IMR-90 (cell line): ENCODE results near the gene CNST.

ENCODE experiments used
- BHLHE40 ChIP-seq: fragments of 150-350 bp; IDR thresholded peaks from 2 replicates; pipeline ENCODE4 v1.6.1; 2016; ENCODE audit warnings: mild to moderate bottlenecking, low read depth, low read length
- CEBPB ChIP-seq: IDR thresholded peaks from 2 replicates; pipeline ENCODE4 v1.6.1; 2012; ENCODE audit warnings: low read depth, low read length, improper control_type of control experiment
- FOS ChIP-seq: fragments of 150-350 bp; IDR thresholded peaks from 2 replicates; pipeline ENCODE4 v1.6.1; 2016; ENCODE audit warnings: low read depth, low read length
- MAFK ChIP-seq: IDR thresholded peaks from 2 replicates; pipeline ENCODE4 v1.6.1; 2012; ENCODE audit warnings: low read depth, low read length, improper control_type of control experiment
- MAZ ChIP-seq: IDR thresholded peaks from 2 replicates; pipeline ENCODE4 v1.6.1; 2012; ENCODE audit warnings: low read depth, mild to moderate bottlenecking, low read length, improper control_type of control experiment, moderate library complexity, borderline replicate concordance
- MXI1 ChIP-seq: IDR thresholded peaks from 2 replicates; pipeline ENCODE4 v1.6.1; 2012; ENCODE audit warnings: low read depth, mild to moderate bottlenecking, low read length, moderate library complexity, borderline replicate concordance
- NFE2L2 ChIP-seq: fragments of 150-350 bp; IDR thresholded peaks from 2 replicates; pipeline ENCODE4 v1.6.1; 2016; ENCODE audit warnings: low read depth, mild to moderate bottlenecking, low read length
- POLR2A ChIP-seq: IDR thresholded peaks from 2 replicates; pipeline ENCODE4 v1.6.1; 2012; ENCODE audit warnings: mild to moderate bottlenecking, low read depth, low read length
- RAD21 ChIP-seq: IDR thresholded peaks from 2 replicates; pipeline ENCODE4 v1.6.1; 2012; ENCODE audit warnings: low read length, improper control_type of control experiment
- RCOR1 ChIP-seq: IDR thresholded peaks from 2 replicates; pipeline ENCODE4 v1.6.1; 2012; ENCODE audit warnings: mild to moderate bottlenecking, low read length, improper control_type of control experiment; ENCODE audit not compliant: insufficient replicate concordance
- RFX5 ChIP-seq: IDR thresholded peaks from 2 replicates; pipeline ENCODE4 v1.8.0; 2012; ENCODE audit warnings: low read depth, mild to moderate bottlenecking, low read length, moderate library complexity
- SMC3 ChIP-seq: fragments of 150-350 bp; IDR thresholded peaks from 2 replicates; pipeline ENCODE4 v1.6.1; 2016; ENCODE audit warnings: low read depth, mild to moderate bottlenecking, antibody characterized with exemption, low read length, moderate library complexity
- USF2 ChIP-seq: fragments of 150-350 bp; IDR thresholded peaks from 2 replicates; pipeline ENCODE4 v1.6.1; 2017; ENCODE audit warnings: mild to moderate bottlenecking, antibody characterized with exemption, low read length, low read depth
- TF ChIP-seq, protein P1 (sequence below): conservative IDR thresholded peaks from 2 replicates; pipeline ENCODE4 v1.5.1; 2012; ENCODE audit warnings: mild to moderate bottlenecking, low read depth, low read length, improper control_type of control experiment

- TF ChIP-seq USF2 = no peak
- TF ChIP-seq, protein P1, sequence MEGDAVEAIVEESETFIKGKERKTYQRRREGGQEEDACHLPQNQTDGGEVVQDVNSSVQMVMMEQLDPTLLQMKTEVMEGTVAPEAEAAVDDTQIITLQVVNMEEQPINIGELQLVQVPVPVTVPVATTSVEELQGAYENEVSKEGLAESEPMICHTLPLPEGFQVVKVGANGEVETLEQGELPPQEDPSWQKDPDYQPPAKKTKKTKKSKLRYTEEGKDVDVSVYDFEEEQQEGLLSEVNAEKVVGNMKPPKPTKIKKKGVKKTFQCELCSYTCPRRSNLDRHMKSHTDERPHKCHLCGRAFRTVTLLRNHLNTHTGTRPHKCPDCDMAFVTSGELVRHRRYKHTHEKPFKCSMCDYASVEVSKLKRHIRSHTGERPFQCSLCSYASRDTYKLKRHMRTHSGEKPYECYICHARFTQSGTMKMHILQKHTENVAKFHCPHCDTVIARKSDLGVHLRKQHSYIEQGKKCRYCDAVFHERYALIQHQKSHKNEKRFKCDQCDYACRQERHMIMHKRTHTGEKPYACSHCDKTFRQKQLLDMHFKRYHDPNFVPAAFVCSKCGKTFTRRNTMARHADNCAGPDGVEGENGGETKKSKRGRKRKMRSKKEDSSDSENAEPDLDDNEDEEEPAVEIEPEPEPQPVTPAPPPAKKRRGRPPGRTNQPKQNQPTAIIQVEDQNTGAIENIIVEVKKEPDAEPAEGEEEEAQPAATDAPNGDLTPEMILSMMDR = no peak
- no peak for TF ChIP-seq POLR2A
- TF ChIP-seq BHLHE40 = no peak
- TF ChIP-seq MAFK = no peak
- TF ChIP-seq CEBPB = no peak
- TF ChIP-seq RCOR1 = no peak
- TF ChIP-seq FOS = no peak
- no peak for TF ChIP-seq SMC3
- TF ChIP-seq MAZ = no peak
- no peak for TF ChIP-seq RAD21
- no peak for TF ChIP-seq RFX5
- no peak for TF ChIP-seq NFE2L2
- TF ChIP-seq MXI1 = no peak
Measured at GRCh38 chr1:246695136-246695535, 128.9 kb downstream of the CNST start.
